Smooth muscle cell of the pulmonary artery (primary cell): ENCODE data around the gene DPP3. TPM values are rescaled to one million over a fixed set of nuclear protein-coding genes. Genes with fewer than 3 reads are reported as not detected.

ENCODE experiments used
- total RNA-seq: library from RNA; depleted of rRNA; stranded (reverse); fragments of >200 nt; gene quantifications from 2 replicates; pipeline ENCODE4 v1.2.3, GENCODE V29; 2014

The DPP3 gene
- 41.2 and 64.1 TPM in 2 replicates for total RNA-seq

GRCh38 chr11:66480117-66480938 is at the start of gene DPP3:
TSS of gene DPP3 (plus strand) at chr11:66480434. CDS start at chr11:66482201, 1,767 bp downstream.

GRCh38 chr11:66438504-66439466 is 41.4 kb upstream of the DPP3 start, which contains the start of gene MRPL11:
TSS of gene MRPL11 (minus strand) at chr11:66438848. CDS start at chr11:66438754, 94 bp downstream.

GRCh38 chr11:66466225-66467033 is 13.8 kb upstream of the DPP3 start, which contains the start of gene PELI3:
TSS of gene PELI3 (plus strand) at chr11:66466905. CDS start at chr11:66468129, 1,224 bp downstream.

GRCh38 chr11:66510271-66510989 is 30.2 kb downstream of the DPP3 start, which contains the start of gene BBS1:
TSS of gene BBS1 (plus strand) at chr11:66510635. CDS start at chr11:66510660, 25 bp downstream.

GRCh38 chr11:66545701-66546367 is 65.6 kb downstream of the DPP3 start, which contains the start of gene ZDHHC24:
TSS of gene ZDHHC24 (minus strand) at chr11:66546048. CDS start at chr11:66546003, 45 bp downstream.

GRCh38 chr11:66546368-66546965 is 66.2 kb downstream of the DPP3 start, which contains the start of gene ACTN3:
TSS of gene ACTN3 (plus strand) at chr11:66546903. CDS start at chr11:66546938, 35 bp downstream.

Other genes starting within 250 kb of the DPP3 start
- gene KLC2, start 222.7 kb upstream of the DPP3 start, total RNA-seq = 27.0 and 34.0 TPM in 2 replicates
- 118 and 126 TPM in 2 replicates for gene RAB1B, start 211.8 kb upstream of the DPP3 start, total RNA-seq
- gene CNIH2, start 202.3 kb upstream of the DPP3 start, total RNA-seq = 0.72 and 0.86 TPM in 2 replicates
- gene YIF1A, start 191.3 kb upstream of the DPP3 start, total RNA-seq = 195 TPM in 2 replicates
- gene TMEM151A, start 188.5 kb upstream of the DPP3 start, total RNA-seq = 0.72 and 2.2 TPM in 2 replicates
- 51.9 and 182 TPM in 2 replicates for gene CD248, start 163.4 kb upstream of the DPP3 start, total RNA-seq
- gene RIN1, start 144.0 kb upstream of the DPP3 start, total RNA-seq = 17.9 and 19.5 TPM in 2 replicates
- gene BRMS1, start 135.3 kb upstream of the DPP3 start, total RNA-seq = 28.1 and 30.8 TPM in 2 replicates
- gene B4GAT1, start 132.8 kb upstream of the DPP3 start, total RNA-seq = 65.9 and 89.3 TPM in 2 replicates
- gene SLC29A2, start 108.7 kb upstream of the DPP3 start, total RNA-seq = 0.36 and 0.78 TPM in 2 replicates
- not detected in 2 replicates for gene NPAS4, start 59.4 kb upstream of the DPP3 start, total RNA-seq
- gene MRPL11, start 41.6 kb upstream of the DPP3 start, total RNA-seq = 22.5 and 24.4 TPM in 2 replicates
- 14.5 and 18.9 TPM in 2 replicates for gene PELI3, start 13.5 kb upstream of the DPP3 start, total RNA-seq
- 45.2 and 47.0 TPM in 2 replicates for gene BBS1, start 30.2 kb downstream of the DPP3 start, total RNA-seq
- 13.9 and 14.7 TPM in 2 replicates for gene ZDHHC24, start 65.6 kb downstream of the DPP3 start, total RNA-seq
- gene ACTN3, start 66.5 kb downstream of the DPP3 start, total RNA-seq = 0.07 TPM in 1 of 2 replicates, not detected in the other
- 38.5 and 52.2 TPM in 2 replicates for gene CTSF, start 88.2 kb downstream of the DPP3 start, total RNA-seq
- gene CCDC87, start 112.6 kb downstream of the DPP3 start, total RNA-seq = 0.56 and 0.59 TPM in 2 replicates
- gene CCS, start 112.8 kb downstream of the DPP3 start, total RNA-seq = 39.4 and 41.1 TPM in 2 replicates
- gene RBM14, start 136.2 kb downstream of the DPP3 start, total RNA-seq = 30.6 and 31.6 TPM in 2 replicates
- 80.6 and 105 TPM in 2 replicates for gene RBM4, start 158.3 kb downstream of the DPP3 start, total RNA-seq
- 21.1 and 27.5 TPM in 2 replicates for gene RBM4B, start 197.5 kb downstream of the DPP3 start, total RNA-seq
- 1.1 and 4.6 TPM in 2 replicates for gene SPTBN2, start 248.8 kb downstream of the DPP3 start, total RNA-seq